T1000 (cell line): ENCODE data around the gene ZBTB17.

Experiments
- DNase-seq: peaks from one replicate; lab custom pipeline; 2025; ENCODE audit warnings: mixed read lengths; lab: John Stamatoyannopoulos, UW

Gene ZBTB17

DNA sequence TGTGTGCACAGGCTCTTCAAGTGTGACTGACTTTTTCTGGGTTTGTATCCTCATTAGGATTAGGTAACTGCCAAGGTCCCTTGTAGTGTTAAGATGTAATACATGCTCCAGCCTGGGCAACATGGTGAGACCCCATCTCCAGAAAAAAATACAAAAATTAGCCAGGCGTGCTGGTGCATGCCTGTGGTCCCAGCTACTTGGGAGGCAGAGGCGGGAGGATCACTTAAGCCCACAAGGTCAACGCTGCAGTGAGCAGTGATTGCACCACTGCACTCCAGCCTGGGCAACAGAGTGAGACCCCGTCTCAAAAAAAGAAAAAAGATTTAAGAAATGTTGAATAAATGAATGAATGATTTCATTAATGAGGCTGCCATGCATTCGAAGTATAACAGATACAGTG, 15.1 kb downstream of the ZBTB17 start:
- DNase-seq, result no peak

GRCh38 chr1:15959827-15960446, 16.0 kb downstream of the ZBTB17 start:
- DNase-seq, result no peak

GRCh38 chr1:15959424-15959823, 16.5 kb downstream of the ZBTB17 start:
- no peak for DNase-seq

DNA sequence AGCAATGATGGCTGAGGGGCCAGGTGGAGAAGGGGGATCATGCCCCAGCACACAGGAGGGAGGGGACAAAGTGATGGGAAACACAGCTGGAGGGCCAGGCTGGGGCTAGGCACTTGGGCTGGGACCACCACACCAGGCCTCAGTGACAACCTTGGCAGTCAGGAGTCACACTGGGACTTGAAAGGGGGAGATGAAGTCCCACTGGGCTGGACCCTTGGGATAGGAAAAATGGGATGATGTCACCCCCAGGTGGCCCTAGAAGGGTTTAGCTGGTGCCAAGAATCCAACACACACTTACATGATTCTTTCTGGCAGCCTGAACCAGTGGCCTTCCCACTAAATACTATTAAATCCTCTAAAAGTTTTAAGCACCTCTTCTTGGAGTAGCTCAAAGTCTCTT, 17.1 kb downstream of the ZBTB17 start:
- DNase-seq, result no peak

- DNase-seq, result no peak
Measured at GRCh38 chr1:15958111-15958510, 17.8 kb downstream of the ZBTB17 start.

GRCh38 chr1:15957221-15958095, 18.4 kb downstream of the ZBTB17 start:
- no peak for DNase-seq

- no peak for DNase-seq
Measured at GRCh38 chr1:15956150-15956549, 19.8 kb downstream of the ZBTB17 start.

GRCh38 chr1:15955552-15955951, 20.3 kb downstream of the ZBTB17 start:
- DNase-seq, result no peak

DNA sequence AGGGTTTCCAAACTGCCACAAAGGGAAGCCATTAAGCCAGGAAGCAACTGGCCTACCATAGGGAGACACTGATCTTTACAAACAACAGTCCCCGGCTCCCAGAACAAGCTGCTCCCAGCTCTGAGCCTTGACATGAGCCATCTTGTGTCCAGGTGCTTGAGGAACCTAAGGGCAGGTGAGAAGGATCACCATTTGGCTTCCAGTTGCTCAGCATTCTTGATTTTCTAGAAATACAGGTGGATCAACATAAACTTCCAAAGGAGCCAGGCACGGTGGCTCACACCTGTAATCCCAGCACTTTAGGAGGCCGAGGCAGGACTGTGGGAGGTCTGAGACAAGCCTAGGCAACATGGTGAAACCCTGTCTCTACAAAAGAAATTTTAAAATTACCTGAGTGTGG, 21.6 kb downstream of the ZBTB17 start:
- no peak for DNase-seq

GRCh38 chr1:15953791-15954241, 22.1 kb downstream of the ZBTB17 start:
- no peak for DNase-seq

DNA sequence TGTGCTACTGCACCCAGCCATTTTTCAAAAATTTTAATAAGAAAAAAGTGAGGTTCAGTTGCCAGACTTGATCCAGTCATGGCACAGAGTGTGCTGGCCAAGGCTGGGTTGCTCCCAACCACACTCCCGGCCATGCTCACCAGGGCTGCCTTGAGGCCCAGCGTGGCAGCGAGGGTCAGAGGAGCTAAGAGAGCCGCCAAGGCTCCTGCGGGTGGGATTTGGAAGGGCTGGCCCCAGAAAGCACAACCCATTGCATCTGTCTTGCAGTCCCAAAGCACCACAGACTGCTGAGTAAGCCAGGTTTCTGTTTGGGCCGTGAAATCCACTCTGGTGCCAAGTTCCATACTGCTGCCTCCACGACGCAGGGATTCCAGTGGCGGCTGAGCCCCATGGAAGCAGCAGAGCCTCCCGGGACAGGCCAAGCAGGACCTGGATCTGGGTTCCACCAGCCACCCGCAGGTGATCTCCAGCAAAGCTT, 22.6 kb downstream of the ZBTB17 start:
- no peak for DNase-seq

- DNase-seq, result peak; percentile 78
Measured at GRCh38 chr1:15952317-15953258, 23.3 kb downstream of the ZBTB17 start.

GRCh38 chr1:15951341-15952153, 24.4 kb downstream of the ZBTB17 start:
- DNase-seq, result peak; percentile 62

GRCh38 chr1:15950763-15951295, 25.1 kb downstream of the ZBTB17 start:
- DNase-seq, result peak; percentile 84

GRCh38 chr1:15950302-15950701, 25.6 kb downstream of the ZBTB17 start:
- no peak for DNase-seq

DNA sequence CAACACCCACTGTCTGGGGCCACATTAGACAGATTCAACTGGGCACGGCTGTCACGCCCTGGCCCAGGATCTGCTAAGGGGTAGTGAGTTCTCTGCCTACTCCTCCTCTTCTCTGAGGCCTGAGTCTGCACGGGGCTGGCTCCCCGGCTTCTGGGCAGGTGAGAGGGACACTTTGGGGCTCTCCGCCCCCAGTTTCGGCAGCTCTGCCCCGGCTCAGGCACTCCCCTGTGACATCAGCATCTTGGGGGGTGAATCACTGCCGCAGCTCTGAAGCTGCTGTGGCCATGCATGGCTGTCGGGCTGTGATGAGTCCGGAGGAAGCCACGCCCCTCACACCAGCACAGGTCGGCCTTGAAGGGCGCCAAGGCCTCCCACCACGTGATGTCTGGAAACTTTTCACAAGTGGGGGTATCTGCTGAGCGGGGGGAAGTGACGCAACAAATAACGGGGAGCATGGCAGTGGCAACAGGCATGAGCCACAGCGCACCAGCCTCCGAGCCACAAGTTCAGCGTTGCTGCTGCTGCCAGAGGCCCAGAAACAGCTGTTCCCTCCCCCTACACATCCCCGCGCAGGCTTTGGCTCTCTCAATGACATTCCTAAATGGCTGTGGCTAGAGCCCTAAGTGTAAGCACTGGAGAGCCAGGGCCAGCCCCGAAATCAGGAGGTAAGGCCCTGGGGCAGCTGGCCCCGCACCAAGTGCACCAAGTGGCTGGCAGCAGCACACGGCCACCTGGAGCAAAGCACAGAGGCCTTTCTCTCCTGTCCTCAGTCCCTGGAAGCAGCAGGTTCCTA, 26.3 kb downstream of the ZBTB17 start:
- peak; percentile 96 for DNase-seq

GRCh38 chr1:15948595-15949452, 27.1 kb downstream of the ZBTB17 start:
- peak; percentile 71 for DNase-seq

- DNase-seq, result no peak
Measured at GRCh38 chr1:15948091-15948591, 27.8 kb downstream of the ZBTB17 start.
